ENCODE results near the gene DHX35.

The DHX35 gene

DNA sequence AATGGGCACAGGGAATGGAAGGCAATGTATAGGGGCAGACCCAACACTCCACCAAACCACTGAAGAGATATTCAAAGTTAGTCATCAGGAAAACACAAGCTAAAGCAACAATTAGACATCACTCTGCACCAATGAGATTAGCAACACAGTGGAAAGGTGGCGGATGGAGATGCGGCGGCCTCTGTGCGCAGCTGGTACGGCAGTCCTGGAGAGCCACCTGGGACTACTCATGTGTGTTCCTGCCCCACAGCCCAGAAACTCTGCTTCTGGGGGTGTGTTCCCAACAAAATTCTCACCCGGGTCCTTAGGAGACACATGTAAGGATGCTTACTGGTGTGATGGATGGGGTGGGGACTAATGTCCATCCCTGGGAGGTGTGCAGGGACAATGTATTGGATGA is 82.4 kb downstream of the DHX35 start:
- 96% methylated on average over 6 of the region's 6 CpGs for WGBS
- no peak overlapping the region for H2BK120ac ChIP-seq (ENCODE audit: low read depth, low read length)

DNA sequence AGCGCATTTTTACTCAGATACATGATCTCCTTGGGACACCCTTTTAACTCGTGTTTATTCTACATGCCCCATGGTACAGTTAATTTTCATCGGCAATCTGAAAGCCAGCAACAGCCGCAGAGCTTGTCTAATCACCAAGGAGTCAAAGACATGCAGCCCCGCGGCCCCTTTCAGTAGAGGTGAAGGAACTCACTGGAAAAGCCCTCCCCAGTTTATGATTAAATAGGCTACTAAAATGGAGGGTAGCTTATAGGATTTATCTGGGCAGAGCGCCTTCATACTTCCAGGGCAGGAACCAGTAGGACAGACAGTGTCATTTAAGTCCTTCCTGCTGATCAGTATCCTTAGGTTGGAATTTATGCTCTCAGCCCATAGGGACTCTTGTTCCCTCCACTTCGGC is 83.5 kb downstream of the DHX35 start:
- no peak overlapping the region for H2AFZ ChIP-seq (ENCODE audit: low read depth, low read length)
- no peak overlapping the region for H3K18ac ChIP-seq (ENCODE audit: low read depth in 1 of 2, low read length in 2 of 2)
- no peaks in the 10 kb centered on the region for H3K9me3 ChIP-seq (ENCODE audit: control insufficient read depth, low read length)
- H3K14ac ChIP-seq (ENCODE audit: low read length in 2 of 2) = no peak overlapping the region
- no peak overlapping the region for H2BK15ac ChIP-seq (ENCODE audit: low read depth, poor library complexity, severe bottlenecking)
- no peaks in the 10 kb centered on the region for H3K27me3 ChIP-seq (ENCODE audit: control insufficient read depth in 1 of 2, insufficient read depth in 1 of 2, low read length in 2 of 2)
- no peak overlapping the region for H3K4ac ChIP-seq (ENCODE audit: low read depth in 1 of 2, low read length in 2 of 2)
- no peak overlapping the region for H3K23ac ChIP-seq (ENCODE audit: low read length in 2 of 2)
- no peak overlapping the region for H3K9ac ChIP-seq (ENCODE audit: low read length)
- no peak overlapping the region for H3K4me2 ChIP-seq (ENCODE audit: low read length, poor library complexity, severe bottlenecking)
- no peak overlapping the region for H3K4me3 ChIP-seq (ENCODE audit: insufficient read depth in 1 of 2, low read depth in 1 of 2, low read length in 2 of 2)
- H2BK120ac ChIP-seq (ENCODE audit: low read depth, low read length) = no peak overlapping the region
- H4K91ac ChIP-seq (ENCODE audit: low read length) = no peak overlapping the region
- peaks cover 19% of the 10 kb centered on the region in 2 experiments for H3K36me3 ChIP-seq (ENCODE audit: control insufficient read depth in 1 of 2, insufficient read depth in 2 of 2, low read depth in 1 of 2, low read length in 2 of 2)
- DNase-seq = no peak
- H3K4me1 ChIP-seq (ENCODE audit: control insufficient read depth, insufficient read depth, low read depth, low read length) = peaks cover 6% of the 10 kb centered on the region
- no peak overlapping the region for H2BK5ac ChIP-seq (ENCODE audit: low read depth, low read length, poor library complexity, severe bottlenecking)
- no peak overlapping the region for H4K8ac ChIP-seq (ENCODE audit: low read length)
- no peaks in the 10 kb centered on the region for H3K79me1 ChIP-seq (replicated peaks; ENCODE audit: low read length, poor library complexity, severe bottlenecking)
- H3K27ac ChIP-seq (ENCODE audit: low read length, poor library complexity, severe bottlenecking) = no peak overlapping the region
- no peak overlapping the region for H2AK5ac ChIP-seq (ENCODE audit: low read length, severe bottlenecking)
- H2BK12ac ChIP-seq (ENCODE audit: low read length in 2 of 2) = no peak overlapping the region
- WGBS = 97% methylated on average over 8 of the region's 8 CpGs

More for the DNA sequence above, 82.4 kb downstream of the DHX35 start:
- Histone ChIP-seq H3K23ac (ENCODE audit: low read length in 2 of 2) (no peak overlapping the region), H3K4me1 (ENCODE audit: control insufficient read depth, insufficient read depth, low read depth, low read length) (no peaks in the 10 kb centered on the region), H2BK5ac (ENCODE audit: low read depth, low read length, poor library complexity, severe bottlenecking) (no peak overlapping the region), H3K9me3 (ENCODE audit: control insufficient read depth, low read length) (no peaks in the 10 kb centered on the region), H3K4me2 (ENCODE audit: low read length, poor library complexity, severe bottlenecking) (no peak overlapping the region), H3K4me3 (ENCODE audit: insufficient read depth in 1 of 2, low read depth in 1 of 2, low read length in 2 of 2) (no peak overlapping the region), H3K27ac (ENCODE audit: low read length, poor library complexity, severe bottlenecking) (no peak overlapping the region), H2BK15ac (ENCODE audit: low read depth, poor library complexity, severe bottlenecking) (no peak overlapping the region), H4K91ac (ENCODE audit: low read length) (no peak overlapping the region), H3K14ac (ENCODE audit: low read length in 2 of 2) (no peak overlapping the region), H2AK5ac (ENCODE audit: low read length, severe bottlenecking) (no peak overlapping the region), H2AFZ (ENCODE audit: low read depth, low read length) (no peak overlapping the region), H3K9ac (ENCODE audit: low read length) (no peak overlapping the region), H3K36me3 (ENCODE audit: control insufficient read depth in 1 of 2, insufficient read depth in 2 of 2, low read depth in 1 of 2, low read length in 2 of 2) (peaks cover 28 to 30% of the 10 kb centered on the region in 2 experiments), H3K4ac (ENCODE audit: low read depth in 1 of 2, low read length in 2 of 2) (no peak overlapping the region), H2BK12ac (ENCODE audit: low read length in 2 of 2) (no peak overlapping the region), H3K27me3 (ENCODE audit: control insufficient read depth in 1 of 2, insufficient read depth in 1 of 2, low read length in 2 of 2) (no peaks in the 10 kb centered on the region), H3K18ac (ENCODE audit: low read depth in 1 of 2, low read length in 2 of 2) (no peak overlapping the region), H3K79me1 (replicated peaks; ENCODE audit: low read length, poor library complexity, severe bottlenecking) (peaks cover 2% of the 10 kb centered on the region), H4K8ac (ENCODE audit: low read length) (no peak overlapping the region)
- no peak for DNase-seq

DNA sequence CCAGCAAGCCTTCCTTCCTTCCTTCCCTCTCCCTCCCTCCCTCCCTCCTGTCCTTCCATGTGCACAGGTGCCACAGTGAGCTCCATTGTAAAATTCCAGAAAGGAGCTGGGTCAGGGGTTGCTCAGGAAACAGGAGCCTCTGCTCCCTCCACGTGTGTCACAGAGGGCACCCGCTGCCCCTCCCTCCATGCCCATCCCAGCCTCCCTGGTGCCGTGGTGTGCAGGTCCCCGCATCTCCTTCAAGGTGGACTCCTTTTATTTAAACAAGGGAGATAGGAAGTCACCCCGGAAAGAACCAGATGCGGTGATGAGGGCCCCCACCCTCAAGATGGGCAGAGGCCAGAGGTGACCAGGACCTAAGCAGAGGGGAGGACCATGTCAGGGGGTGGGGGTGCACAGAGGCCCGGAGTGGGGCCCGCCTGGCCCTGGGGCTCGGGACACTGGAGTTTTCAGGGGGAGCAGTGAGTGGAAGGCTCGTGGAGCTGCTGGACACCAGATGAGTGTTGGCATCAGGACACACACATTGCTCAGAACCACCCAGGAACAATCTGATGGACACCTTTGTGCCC is 85.4 kb downstream of the DHX35 start:
- Histone ChIP-seq H4K91ac (ENCODE audit: low read length) (no peak overlapping the region), H3K9ac (ENCODE audit: low read length) (no peak overlapping the region), H2BK12ac (ENCODE audit: low read length in 2 of 2) (no peak overlapping the region), H3K79me1 (replicated peaks; ENCODE audit: low read length, poor library complexity, severe bottlenecking) (no peaks in the 10 kb centered on the region), H3K9me3 (ENCODE audit: control insufficient read depth, low read length) (no peaks in the 10 kb centered on the region), H3K23ac (ENCODE audit: low read length in 2 of 2) (no peak overlapping the region), H3K18ac (ENCODE audit: low read depth in 1 of 2, low read length in 2 of 2) (no peak overlapping the region), H3K27me3 (ENCODE audit: control insufficient read depth in 1 of 2, insufficient read depth in 1 of 2, low read length in 2 of 2) (peaks cover 1% of the 10 kb centered on the region in 2 experiments), H3K4me2 (ENCODE audit: low read length, poor library complexity, severe bottlenecking) (no peak overlapping the region), H3K27ac (ENCODE audit: low read length, poor library complexity, severe bottlenecking) (no peak overlapping the region), H3K4me1 (ENCODE audit: control insufficient read depth, insufficient read depth, low read depth, low read length) (peaks cover 6% of the 10 kb centered on the region), H3K4ac (ENCODE audit: low read depth in 1 of 2, low read length in 2 of 2) (no peak overlapping the region), H3K36me3 (ENCODE audit: control insufficient read depth in 1 of 2, insufficient read depth in 2 of 2, low read depth in 1 of 2, low read length in 2 of 2) (peaks cover 7 to 12% of the 10 kb centered on the region in 2 experiments), H2BK120ac (ENCODE audit: low read depth, low read length) (no peak overlapping the region), H3K14ac (ENCODE audit: low read length in 2 of 2) (no peak overlapping the region), H2AK5ac (ENCODE audit: low read length, severe bottlenecking) (no peak overlapping the region), H2BK5ac (ENCODE audit: low read depth, low read length, poor library complexity, severe bottlenecking) (no peak overlapping the region), H4K8ac (ENCODE audit: low read length) (no peak overlapping the region), H2BK15ac (ENCODE audit: low read depth, poor library complexity, severe bottlenecking) (no peak overlapping the region), H3K4me3 (ENCODE audit: insufficient read depth in 1 of 2, low read depth in 1 of 2, low read length in 2 of 2) (no peak overlapping the region), H2AFZ (ENCODE audit: low read depth, low read length) (no peak overlapping the region)
- 81% methylated on average over 3 of the region's 10 CpGs for WGBS
- DNase-seq = no peak

DNA sequence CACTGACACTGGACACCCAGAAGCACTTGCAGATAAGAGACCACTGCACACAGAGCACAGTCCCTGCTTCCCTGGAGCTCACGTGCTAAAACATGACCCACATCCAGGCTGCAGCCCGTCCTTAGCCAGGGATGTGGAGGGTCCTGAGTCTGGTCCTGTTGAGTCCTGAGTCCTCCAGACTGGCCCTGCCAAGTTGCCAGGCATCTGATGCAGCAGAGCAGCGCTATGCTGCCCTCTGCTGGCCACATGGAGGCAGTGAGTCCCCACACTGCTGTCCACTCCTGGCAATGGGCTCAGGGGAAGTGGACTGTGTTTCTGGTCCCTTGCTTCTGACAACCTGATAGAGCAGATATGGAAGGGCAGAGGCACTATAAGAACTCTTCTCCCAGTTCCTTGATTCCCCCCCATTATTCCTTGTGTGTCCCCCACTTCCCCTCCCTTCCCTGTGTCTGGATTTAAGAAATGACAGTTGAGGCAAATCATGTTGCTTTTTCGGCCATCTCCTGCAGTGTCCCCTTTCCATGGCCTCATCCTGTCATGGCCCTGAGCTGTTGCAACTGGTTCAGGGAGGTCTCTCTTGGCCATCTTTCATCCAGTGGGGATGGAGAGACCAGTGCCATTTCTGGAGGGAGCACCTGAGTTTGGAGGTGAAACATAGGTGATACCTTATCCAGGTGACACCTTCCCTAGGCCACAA is 86.0 kb downstream of the DHX35 start:
- Histone ChIP-seq H3K4me3 (ENCODE audit: insufficient read depth in 1 of 2, low read depth in 1 of 2, low read length in 2 of 2) (no peak overlapping the region), H2BK15ac (ENCODE audit: low read depth, poor library complexity, severe bottlenecking) (no peak overlapping the region), H3K27ac (ENCODE audit: low read length, poor library complexity, severe bottlenecking) (no peak overlapping the region), H2AK5ac (ENCODE audit: low read length, severe bottlenecking) (no peak overlapping the region), H3K23ac (ENCODE audit: low read length in 2 of 2) (no peak overlapping the region), H2BK12ac (ENCODE audit: low read length in 2 of 2) (no peak overlapping the region), H2BK120ac (ENCODE audit: low read depth, low read length) (no peak overlapping the region), H3K4me1 (ENCODE audit: control insufficient read depth, insufficient read depth, low read depth, low read length) (peaks cover 6% of the 10 kb centered on the region), H3K9me3 (ENCODE audit: control insufficient read depth, low read length) (no peaks in the 10 kb centered on the region), H3K9ac (ENCODE audit: low read length) (no peak overlapping the region), H3K4me2 (ENCODE audit: low read length, poor library complexity, severe bottlenecking) (no peak overlapping the region), H3K14ac (ENCODE audit: low read length in 2 of 2) (no peak overlapping the region), H2BK5ac (ENCODE audit: low read depth, low read length, poor library complexity, severe bottlenecking) (no peak overlapping the region), H3K27me3 (ENCODE audit: control insufficient read depth in 1 of 2, insufficient read depth in 1 of 2, low read length in 2 of 2) (peaks cover 6 to 8% of the 10 kb centered on the region in 2 experiments), H4K8ac (ENCODE audit: low read length) (no peak overlapping the region), H3K4ac (ENCODE audit: low read depth in 1 of 2, low read length in 2 of 2) (no peak overlapping the region), H3K36me3 (ENCODE audit: control insufficient read depth in 1 of 2, insufficient read depth in 2 of 2, low read depth in 1 of 2, low read length in 2 of 2) (peaks cover under 1 to 6% of the 10 kb centered on the region in 2 experiments), H4K91ac (ENCODE audit: low read length) (no peak overlapping the region), H2AFZ (ENCODE audit: low read depth, low read length) (no peak overlapping the region), H3K79me1 (replicated peaks; ENCODE audit: low read length, poor library complexity, severe bottlenecking) (no peaks in the 10 kb centered on the region), H3K18ac (ENCODE audit: low read depth in 1 of 2, low read length in 2 of 2) (no peak overlapping the region)
- WGBS = 29% methylated on average over 4 of the region's 4 CpGs
- DNase-seq = peak; percentile 78
